ENCODE results near the gene SRBD1.
A peak's percentile ranks its signal among the peaks of the same experiment; 100 is the strongest.

The SRBD1 gene

GRCh38 chr2:45612285-45612684, 1.2 kb upstream of the SRBD1 start:
- Histone ChIP-seq H3K4me3 (ENCODE audit: control insufficient read depth in 1 of 7, extremely low read depth in 1 of 7, insufficient read depth in 4 of 7, low read depth in 2 of 7, low read length in 6 of 7) (no peak overlapping the region), H3K27me3 (replicated peaks in 2 of 5; ENCODE audit: control insufficient read depth in 4 of 5, insufficient read depth in 5 of 5, low read length in 4 of 5) (no peaks in the 10 kb centered on the region), H3K36me3 (ENCODE audit: control insufficient read depth in 4 of 4, insufficient read depth in 4 of 4, low read length in 3 of 4) (no peaks in the 10 kb centered on the region), H3K27ac (ENCODE audit: insufficient read depth in 1 of 2, low read depth in 1 of 2, low read length in 2 of 2, poor library complexity in 1 of 2, severe bottlenecking in 2 of 2) (no peak overlapping the region), H3K9me3 (ENCODE audit: control extremely low read depth in 1 of 5, control insufficient read depth in 4 of 5, insufficient read depth in 2 of 5, low read depth in 1 of 5, low read length in 4 of 5) (no peaks in the 10 kb centered on the region), H3K4me1 (ENCODE audit: control extremely low read depth in 1 of 4, control insufficient read depth in 4 of 4, insufficient read depth in 4 of 4, low read length in 3 of 4) (peaks cover 10 to 26% (median 14%) of the 10 kb centered on the region in 4 experiments)
- CTCF ChIA-PET, result interaction anchor here (1.0 kb wide), 1 partner anchor 31 kb away, joined by 4 read pairs; no protein-coding TSS in a partner anchor
- POLR2A ChIA-PET, result no interaction called here
- WGBS (ENCODE audit: insufficient coverage), result 100% methylated on average over 1 of the region's 2 CpGs
- no peak for DNase-seq

- 0% methylated on average over 19 of the region's 23 CpGs for WGBS (ENCODE audit: insufficient coverage)
- Histone ChIP-seq H3K4me1 (ENCODE audit: control extremely low read depth in 1 of 4, control insufficient read depth in 4 of 4, insufficient read depth in 4 of 4, low read length in 3 of 4) (peaks cover 10 to 31% (median 21%) of the 10 kb centered on the region in 4 experiments), H3K4me3 (ENCODE audit: control insufficient read depth in 1 of 7, extremely low read depth in 1 of 7, insufficient read depth in 4 of 7, low read depth in 2 of 7, low read length in 6 of 7) (peak overlapping the region; percentile 50 to 97 (median 85)), H3K27ac (ENCODE audit: insufficient read depth in 1 of 2, low read depth in 1 of 2, low read length in 2 of 2, poor library complexity in 1 of 2, severe bottlenecking in 2 of 2) (peak overlapping the region; percentile 74 to 92), H3K27me3 (replicated peaks in 2 of 5; ENCODE audit: control insufficient read depth in 4 of 5, insufficient read depth in 5 of 5, low read length in 4 of 5) (no peaks in the 10 kb centered on the region), H3K36me3 (ENCODE audit: control insufficient read depth in 4 of 4, insufficient read depth in 4 of 4, low read length in 3 of 4) (no peaks in the 10 kb centered on the region), H3K9me3 (ENCODE audit: control extremely low read depth in 1 of 5, control insufficient read depth in 4 of 5, insufficient read depth in 2 of 5, low read depth in 1 of 5, low read length in 4 of 5) (no peaks in the 10 kb centered on the region)
- peak in 2 of 3 donors; percentile 27 to 61 for DNase-seq
- ChIA-PET POLR2A (interaction anchor here (0.7 to 1.3 kb wide), 2 partner anchors 24 to 339 kb away, joined by 4 to 8 read pairs; no protein-coding TSS in a partner anchor), CTCF (interaction anchor here (0.7 to 1.8 kb wide), 4 partner anchors 22 to 49 kb away, joined by 3 to 8 read pairs (median 4); no protein-coding TSS in a partner anchor)
Measured at GRCh38 chr2:45610281-45611019, 617 bp downstream of the SRBD1 start.

GRCh38 chr2:45607701-45608100, 3.4 kb downstream of the SRBD1 start:
- Histone ChIP-seq H3K4me3 (ENCODE audit: control insufficient read depth in 1 of 7, extremely low read depth in 1 of 7, insufficient read depth in 4 of 7, low read depth in 2 of 7, low read length in 6 of 7) (no peak overlapping the region), H3K27ac (ENCODE audit: insufficient read depth in 1 of 2, low read depth in 1 of 2, low read length in 2 of 2, poor library complexity in 1 of 2, severe bottlenecking in 2 of 2) (no peak overlapping the region), H3K9me3 (ENCODE audit: control extremely low read depth in 1 of 5, control insufficient read depth in 4 of 5, insufficient read depth in 2 of 5, low read depth in 1 of 5, low read length in 4 of 5) (no peaks in the 10 kb centered on the region), H3K4me1 (ENCODE audit: control extremely low read depth in 1 of 4, control insufficient read depth in 4 of 4, insufficient read depth in 4 of 4, low read length in 3 of 4) (peaks cover 10 to 31% (median 21%) of the 10 kb centered on the region in 4 experiments), H3K27me3 (replicated peaks in 2 of 5; ENCODE audit: control insufficient read depth in 4 of 5, insufficient read depth in 5 of 5, low read length in 4 of 5) (no peaks in the 10 kb centered on the region), H3K36me3 (ENCODE audit: control insufficient read depth in 4 of 4, insufficient read depth in 4 of 4, low read length in 3 of 4) (peaks cover 0 to 13% (median 9%) of the 10 kb centered on the region in 4 experiments)
- CTCF ChIA-PET, result interaction anchor here (0.7 to 2.0 kb wide), 4 partner anchors 22 to 37 kb away, joined by 4 to 8 read pairs (median 6); no protein-coding TSS in a partner anchor
- WGBS (ENCODE audit: insufficient coverage), result no CpG with 5 or more reads among the region's 1 CpG
- DNase-seq, result no peak
- POLR2A ChIA-PET, result no interaction called here

- CTCF ChIA-PET, result interaction anchor here (1.3 to 2.0 kb wide), 4 partner anchors 9 to 33 kb away, joined by 4 to 8 read pairs (median 6); no protein-coding TSS in a partner anchor
Measured at GRCh38 chr2:45606796-45607195, 4.3 kb downstream of the SRBD1 start.

GRCh38 chr2:45605116-45605515, 6.0 kb downstream of the SRBD1 start:
- Histone ChIP-seq H3K9me3 (ENCODE audit: control extremely low read depth in 1 of 5, control insufficient read depth in 4 of 5, insufficient read depth in 2 of 5, low read depth in 1 of 5, low read length in 4 of 5) (no peaks in the 10 kb centered on the region), H3K27ac (ENCODE audit: insufficient read depth in 1 of 2, low read depth in 1 of 2, low read length in 2 of 2, poor library complexity in 1 of 2, severe bottlenecking in 2 of 2) (no peak overlapping the region), H3K4me1 (ENCODE audit: control extremely low read depth in 1 of 4, control insufficient read depth in 4 of 4, insufficient read depth in 4 of 4, low read length in 3 of 4) (peaks cover 7 to 17% (median 13%) of the 10 kb centered on the region in 4 experiments), H3K4me3 (ENCODE audit: control insufficient read depth in 1 of 7, extremely low read depth in 1 of 7, insufficient read depth in 4 of 7, low read depth in 2 of 7, low read length in 6 of 7) (no peak overlapping the region), H3K36me3 (ENCODE audit: control insufficient read depth in 4 of 4, insufficient read depth in 4 of 4, low read length in 3 of 4) (peaks cover 13 to 35% (median 23%) of the 10 kb centered on the region in 4 experiments), H3K27me3 (replicated peaks in 2 of 5; ENCODE audit: control insufficient read depth in 4 of 5, insufficient read depth in 5 of 5, low read length in 4 of 5) (no peaks in the 10 kb centered on the region)
- POLR2A ChIA-PET, result no interaction called here
- no peak for DNase-seq
- WGBS (ENCODE audit: insufficient coverage), result 100% methylated on average over 1 of the region's 2 CpGs
- CTCF ChIA-PET, result interaction anchor here (1.6 kb wide), 1 partner anchor 20 kb away, joined by 5 read pairs; no protein-coding TSS in a partner anchor

More at GRCh38 chr2:45606796-45607195, 4.3 kb downstream of the SRBD1 start:
- DNase-seq, result peak in 2 of 3 donors; percentile 27 to 60
- no peaks in the 10 kb centered on the region for H3K27me3 ChIP-seq (replicated peaks in 2 of 5; ENCODE audit: control insufficient read depth in 4 of 5, insufficient read depth in 5 of 5, low read length in 4 of 5)
- WGBS (ENCODE audit: insufficient coverage), result 10% methylated on average over 1 of the region's 1 CpG
- POLR2A ChIA-PET, result no interaction called here
- H3K36me3 ChIP-seq (ENCODE audit: control insufficient read depth in 4 of 4, insufficient read depth in 4 of 4, low read length in 3 of 4), result peaks cover under 1 to 18% (median 14%) of the 10 kb centered on the region in 4 experiments
- no peaks in the 10 kb centered on the region for H3K9me3 ChIP-seq (ENCODE audit: control extremely low read depth in 1 of 5, control insufficient read depth in 4 of 5, insufficient read depth in 2 of 5, low read depth in 1 of 5, low read length in 4 of 5)
- peaks cover 10 to 28% (median 21%) of the 10 kb centered on the region in 4 experiments for H3K4me1 ChIP-seq (ENCODE audit: control extremely low read depth in 1 of 4, control insufficient read depth in 4 of 4, insufficient read depth in 4 of 4, low read length in 3 of 4)
- H3K4me3 ChIP-seq (ENCODE audit: control insufficient read depth in 1 of 7, extremely low read depth in 1 of 7, insufficient read depth in 4 of 7, low read depth in 2 of 7, low read length in 6 of 7), result peak overlapping the region in 1 of 7 experiments; percentile 29
- no peak overlapping the region for H3K27ac ChIP-seq (ENCODE audit: insufficient read depth in 1 of 2, low read depth in 1 of 2, low read length in 2 of 2, poor library complexity in 1 of 2, severe bottlenecking in 2 of 2)

- POLR2A ChIA-PET, result no interaction called here
- no peak overlapping the region for H3K4me3 ChIP-seq (ENCODE audit: control insufficient read depth in 1 of 7, extremely low read depth in 1 of 7, insufficient read depth in 4 of 7, low read depth in 2 of 7, low read length in 6 of 7)
Measured at GRCh38 chr2:45602624-45603023, 8.4 kb downstream of the SRBD1 start.

GRCh38 chr2:45598545-45598944, 12.5 kb downstream of the SRBD1 start:
- H3K4me3 ChIP-seq (ENCODE audit: control insufficient read depth in 1 of 7, extremely low read depth in 1 of 7, insufficient read depth in 4 of 7, low read depth in 2 of 7, low read length in 6 of 7), result no peak overlapping the region
- H3K4me1 ChIP-seq (ENCODE audit: control extremely low read depth in 1 of 4, control insufficient read depth in 4 of 4, insufficient read depth in 4 of 4, low read length in 3 of 4), result no peaks in the 10 kb centered on the region
- H3K9me3 ChIP-seq (ENCODE audit: control extremely low read depth in 1 of 5, control insufficient read depth in 4 of 5, insufficient read depth in 2 of 5, low read depth in 1 of 5, low read length in 4 of 5), result no peaks in the 10 kb centered on the region
- ChIA-PET CTCF (interaction anchor here (1.1 to 2.2 kb wide), 3 partner anchors 8 to 27 kb away, joined by 3 to 8 read pairs (median 6); no protein-coding TSS in a partner anchor), POLR2A (interaction anchor here (0.6 kb wide), 2 partner anchors 47 to 99 kb away, joined by 4 to 11 read pairs; no protein-coding TSS in a partner anchor)
- DNase-seq, result no peak
- WGBS (ENCODE audit: insufficient coverage), result 100% methylated on average over 1 of the region's 4 CpGs
- peaks cover 7 to 66% (median 43%) of the 10 kb centered on the region in 4 experiments for H3K36me3 ChIP-seq (ENCODE audit: control insufficient read depth in 4 of 4, insufficient read depth in 4 of 4, low read length in 3 of 4)
- no peaks in the 10 kb centered on the region for H3K27me3 ChIP-seq (replicated peaks in 2 of 5; ENCODE audit: control insufficient read depth in 4 of 5, insufficient read depth in 5 of 5, low read length in 4 of 5)
- no peak overlapping the region for H3K27ac ChIP-seq (ENCODE audit: insufficient read depth in 1 of 2, low read depth in 1 of 2, low read length in 2 of 2, poor library complexity in 1 of 2, severe bottlenecking in 2 of 2)

More at GRCh38 chr2:45602624-45603023, 8.4 kb downstream of the SRBD1 start:
- CTCF ChIA-PET, result no interaction called here
- no peak overlapping the region for H3K27ac ChIP-seq (ENCODE audit: insufficient read depth in 1 of 2, low read depth in 1 of 2, low read length in 2 of 2, poor library complexity in 1 of 2, severe bottlenecking in 2 of 2)
- peaks cover 14 to 55% (median 41%) of the 10 kb centered on the region in 4 experiments for H3K36me3 ChIP-seq (ENCODE audit: control insufficient read depth in 4 of 4, insufficient read depth in 4 of 4, low read length in 3 of 4)
- H3K27me3 ChIP-seq (replicated peaks in 2 of 5; ENCODE audit: control insufficient read depth in 4 of 5, insufficient read depth in 5 of 5, low read length in 4 of 5), result no peaks in the 10 kb centered on the region
- 100% methylated on average over 2 of the region's 2 CpGs for WGBS (ENCODE audit: insufficient coverage)
- H3K9me3 ChIP-seq (ENCODE audit: control extremely low read depth in 1 of 5, control insufficient read depth in 4 of 5, insufficient read depth in 2 of 5, low read depth in 1 of 5, low read length in 4 of 5), result no peaks in the 10 kb centered on the region
- H3K4me1 ChIP-seq (ENCODE audit: control extremely low read depth in 1 of 4, control insufficient read depth in 4 of 4, insufficient read depth in 4 of 4, low read length in 3 of 4), result peaks cover 2 to 10% (median 7%) of the 10 kb centered on the region in 4 experiments
- DNase-seq, result no peak

Measured in common myeloid progenitor, CD34-positive (primary cell).